Endothelial cell of umbilical vein (primary cell): ENCODE results near the gene TTC39A. TPM values are rescaled to one million over a fixed set of nuclear protein-coding genes. Genes with fewer than 3 reads are reported as not detected.

Experiments
- BruUV-seq: library from RNA; stranded (reverse); fragments of 400-500 nt; replicated peaks from 2 replicates; lab custom pipeline; 2021; lab: Mats Ljungman, UMichigan
- CTCF ChIA-PET: fragments of 300-600, 350-600 bp; sonication (Branson Sonifier 250); formaldehyde crosslinking; loops from one replicate; lab custom pipeline; 2021; ENCODE audit warnings: antibody characterized with exemption, inconsistent platforms; lab: Charles Lee
- POLR2A ChIA-PET: fragments of 300-600, 350-600 bp; sonication (Branson Sonifier 250); formaldehyde crosslinking; loops from one replicate; lab custom pipeline; 2021; ENCODE audit warnings: antibody characterized with exemption, inconsistent platforms; lab: Charles Lee
- DNase-seq: peaks from one replicate; pipeline ENCODE4 v3.0.0-alpha.2; 2011; ENCODE audit warnings: low read depth, low spot score
- FAIRE-seq: peaks from 2 replicates; lab custom pipeline; 2011; peaks lifted over from hg19 to GRCh38; lab: Jason Lieb, UNC
- H2AFZ ChIP-seq: 2 replicates; pipeline ENCODE4 v1.6.0; 2012; ENCODE audit warnings: low read depth, low read length, control low read depth, inconsistent platforms
- H3K27ac ChIP-seq: 2 replicates; pipeline ENCODE4 v1.5.1; 2011; ENCODE audit warnings: low read depth, mild to moderate bottlenecking, control low read depth, low read length, moderate library complexity; ENCODE audit not compliant: insufficient read depth
- H3K27me3 ChIP-seq, 2 experiments: 2 replicates each; pipeline versions ENCODE4 v1.6.0 to v1.6.1; 2011; ENCODE audit warnings: low read length in 2 of 2, mixed read lengths in 1 of 2; ENCODE audit not compliant: control insufficient read depth in 2 of 2, insufficient read depth in 2 of 2
- H3K36me3 ChIP-seq, 2 experiments: 2 replicates in 1 of 2; 3 replicates in 1 of 2; pipeline ENCODE4 v1.5.1; 2011; ENCODE audit warnings: low read length in 2 of 2, mild to moderate bottlenecking in 1 of 2, moderate library complexity in 1 of 2; ENCODE audit not compliant: control insufficient read depth in 2 of 2, insufficient read depth in 2 of 2; ENCODE audit errors: extremely low read depth in 1 of 2
- H3K4me1 ChIP-seq: 3 replicates; pipeline ENCODE4 v1.5.1; 2011; ENCODE audit warnings: mild to moderate bottlenecking, low read length; ENCODE audit not compliant: control insufficient read depth, insufficient read depth; ENCODE audit errors: extremely low read depth
- H3K4me2 ChIP-seq: 2 replicates; pipeline ENCODE4 v1.6.1; 2011; ENCODE audit warnings: low read length, control low read depth, mixed read lengths; ENCODE audit not compliant: insufficient read depth
- H3K4me3 ChIP-seq, 3 experiments: fragments of 200-600 bp in 1 of 3; sonication (generic), shearing (Covaris generic) in 1 of 3; replicated peaks in 1 of 3; 2 replicates each; pipeline ENCODE4 v1.5.1; 2011 to 2016; ENCODE audit warnings: control low read depth in 3 of 3, low read length in 3 of 3, mild to moderate bottlenecking in 2 of 3, inconsistent platforms in 1 of 3, low read depth in 1 of 3, moderate library complexity in 1 of 3; ENCODE audit not compliant: insufficient read depth in 1 of 3
- H3K79me2 ChIP-seq: 2 replicates; pipeline ENCODE4 v1.6.0; 2012; ENCODE audit warnings: low read length, inconsistent platforms; ENCODE audit not compliant: control insufficient read depth, insufficient read depth
- H3K9ac ChIP-seq: replicated peaks from 2 replicates; pipeline ENCODE3; 2011; ENCODE audit warnings: low read length, control low read depth; ENCODE audit not compliant: insufficient read depth; ENCODE audit errors: extremely low read depth
- H3K9me1 ChIP-seq: replicated peaks from 3 replicates; pipeline ENCODE4 v1.6.0; 2011; ENCODE audit warnings: mild to moderate bottlenecking, low read length; ENCODE audit not compliant: control insufficient read depth, insufficient read depth; ENCODE audit errors: extremely low read depth
- H3K9me3 ChIP-seq: replicated peaks from 2 replicates; pipeline ENCODE4 v1.5.1; 2012; ENCODE audit warnings: low read length, inconsistent platforms; ENCODE audit not compliant: control insufficient read depth, insufficient read depth
- H4K20me1 ChIP-seq: replicated peaks from 2 replicates; pipeline ENCODE3; 2011; ENCODE audit warnings: mild to moderate bottlenecking, low read length; ENCODE audit not compliant: control insufficient read depth, insufficient read depth; ENCODE audit errors: extremely low read depth
- EZH2 ChIP-seq: IDR thresholded peaks from 2 replicates; pipeline ENCODE4 v1.6.1; 2012; ENCODE audit warnings: borderline replicate concordance, low read depth, mild to moderate bottlenecking, moderate library complexity, low read length, inconsistent platforms; ENCODE audit not compliant: severe bottlenecking
- FOS ChIP-seq: IDR thresholded peaks from 2 replicates; pipeline ENCODE4 v1.6.1; 2011; ENCODE audit warnings: mild to moderate bottlenecking, low read length, moderate library complexity, borderline replicate concordance; ENCODE audit not compliant: insufficient read depth
- GATA2 ChIP-seq: IDR thresholded peaks from 2 replicates; pipeline ENCODE4 v1.7.0; 2011; ENCODE audit warnings: low read depth, mild to moderate bottlenecking, moderate library complexity, mixed read lengths, low read length; ENCODE audit not compliant: insufficient read length, insufficient read depth
- JUN ChIP-seq: IDR thresholded peaks from 2 replicates; pipeline ENCODE4 v1.6.1; 2011; ENCODE audit warnings: borderline replicate concordance, low read depth; ENCODE audit not compliant: insufficient read length, insufficient read depth
- MYC ChIP-seq: IDR thresholded peaks from one replicate; pipeline ENCODE4 v1.6.1; 2011; ENCODE audit warnings: mild to moderate bottlenecking, low read depth, low read length
- POLR2A ChIP-seq: IDR thresholded peaks from 2 replicates; pipeline ENCODE4 v1.6.1; 2012; ENCODE audit warnings: low read depth, mild to moderate bottlenecking, control low read depth, low read length
- POLR2AphosphoS5 ChIP-seq: IDR thresholded peaks from 2 replicates; pipeline ENCODE4 v1.6.1; 2012; ENCODE audit warnings: low read depth, mild to moderate bottlenecking, control low read depth, low read length, moderate library complexity; ENCODE audit not compliant: insufficient read depth
- dilution Hi-C: fragments of 300-500 bp; cut with MboI; formaldehyde crosslinking; loops from one replicate; pipeline ENCODE4 v1.15.0; 2019; ENCODE audit warnings: low sequenced_read_pairs; ENCODE audit not compliant: extremely low pct_ligation_motif_present
- intact Hi-C: fragments of 100-400 bp; cut with micrococcal nuclease; formaldehyde crosslinking; loops from one replicate; pipeline ENCODE4 v1.10.0; 2022
- polyA plus RNA-seq, 4 experiments: library from polyadenylated mRNA; depleted of rRNA in 3 of 4; stranded (reverse) in 3 of 4; unstranded in 1 of 4; fragments of >200 nt; gene quantifications; 2 replicates each; pipeline versions ENCODE4 v1.2.1 to v1.2.3, GENCODE V29; 2011 to 2012; ENCODE audit warnings: missing spikeins in 1 of 4
- total RNA-seq: library from RNA; stranded (reverse); gene quantifications from 2 replicates; pipeline ENCODE4 v1.2.3, GENCODE V29; 2021
- TF ChIP-seq, protein P1 (sequence below): IDR thresholded peaks from 2 replicates; pipeline ENCODE4 v1.6.1; 2011; ENCODE audit not compliant: insufficient read depth, insufficient read length
- TF ChIP-seq, protein P2 (sequence below), 2 donors: IDR thresholded peaks; 1 replicate in 1 of 2; 2 replicates in 1 of 2; pipeline ENCODE4 v1.5.1; 2011; ENCODE audit warnings: low read length in 2 of 2, mild to moderate bottlenecking in 2 of 2, moderate library complexity in 2 of 2, control low read depth in 1 of 2, inconsistent platforms in 1 of 2, low read depth in 1 of 2; ENCODE audit not compliant: insufficient read depth in 1 of 2; ENCODE audit errors: extremely low read depth in 1 of 2

The TTC39A gene
- total and polyA plus RNA-seq, 2 donors (not counting 3 experiments of a cell fraction or from before 2014, with no cell fraction given) = 1.1 to 1.7 TPM

DNA sequence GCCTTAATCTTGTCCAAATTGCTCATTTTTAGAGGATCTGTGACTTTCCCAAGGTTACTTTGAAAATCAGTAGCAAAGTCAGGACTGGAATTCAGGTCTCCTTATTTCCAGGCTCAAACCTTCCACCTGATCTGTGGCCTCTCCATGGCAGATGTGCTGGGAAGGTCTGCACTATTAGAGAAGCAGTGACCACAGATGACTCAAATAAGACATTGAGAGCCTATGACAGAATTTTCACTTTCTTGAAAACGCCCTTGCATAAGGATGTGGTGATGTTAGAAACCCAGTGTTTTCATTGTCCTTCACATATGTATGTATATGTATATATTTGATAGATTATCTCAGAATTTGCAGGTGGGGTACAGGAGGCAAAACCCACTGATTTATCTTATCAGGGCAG is 45.3 kb downstream of the TTC39A start:
- Histone ChIP-seq H3K4me2 (no peak overlapping the region), H3K4me3 (no peak overlapping the region), H3K9me1 (no peaks in the 10 kb centered on the region), H3K27me3 (no peaks in the 10 kb centered on the region), H3K27ac (no peak overlapping the region), H2AFZ (no peak overlapping the region), H3K79me2 (no peaks in the 10 kb centered on the region), H3K4me1 (peaks cover 10% of the 10 kb centered on the region), H3K36me3 (no peaks in the 10 kb centered on the region), H3K9ac (no peak overlapping the region), H4K20me1 (no peaks in the 10 kb centered on the region), H3K9me3 (no peaks in the 10 kb centered on the region)
- CTCF ChIA-PET = no interaction called here
- BruUV-seq = no TSS peak
- no peak for FAIRE-seq
- POLR2A ChIA-PET = no interaction called here
- dilution Hi-C loops (no loop called here), intact Hi-C loops (no loop called here)
- TF ChIP-seq POLR2A (no peak), JUN (no peak), GATA2 (no peak), POLR2AphosphoS5 (no peak), MYC (no peak), EZH2 (no peak), FOS (no peak)
- TF ChIP-seq, protein P1, sequence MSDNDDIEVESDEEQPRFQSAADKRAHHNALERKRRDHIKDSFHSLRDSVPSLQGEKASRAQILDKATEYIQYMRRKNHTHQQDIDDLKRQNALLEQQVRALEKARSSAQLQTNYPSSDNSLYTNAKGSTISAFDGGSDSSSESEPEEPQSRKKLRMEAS = no peak
- TF ChIP-seq, protein P2, sequence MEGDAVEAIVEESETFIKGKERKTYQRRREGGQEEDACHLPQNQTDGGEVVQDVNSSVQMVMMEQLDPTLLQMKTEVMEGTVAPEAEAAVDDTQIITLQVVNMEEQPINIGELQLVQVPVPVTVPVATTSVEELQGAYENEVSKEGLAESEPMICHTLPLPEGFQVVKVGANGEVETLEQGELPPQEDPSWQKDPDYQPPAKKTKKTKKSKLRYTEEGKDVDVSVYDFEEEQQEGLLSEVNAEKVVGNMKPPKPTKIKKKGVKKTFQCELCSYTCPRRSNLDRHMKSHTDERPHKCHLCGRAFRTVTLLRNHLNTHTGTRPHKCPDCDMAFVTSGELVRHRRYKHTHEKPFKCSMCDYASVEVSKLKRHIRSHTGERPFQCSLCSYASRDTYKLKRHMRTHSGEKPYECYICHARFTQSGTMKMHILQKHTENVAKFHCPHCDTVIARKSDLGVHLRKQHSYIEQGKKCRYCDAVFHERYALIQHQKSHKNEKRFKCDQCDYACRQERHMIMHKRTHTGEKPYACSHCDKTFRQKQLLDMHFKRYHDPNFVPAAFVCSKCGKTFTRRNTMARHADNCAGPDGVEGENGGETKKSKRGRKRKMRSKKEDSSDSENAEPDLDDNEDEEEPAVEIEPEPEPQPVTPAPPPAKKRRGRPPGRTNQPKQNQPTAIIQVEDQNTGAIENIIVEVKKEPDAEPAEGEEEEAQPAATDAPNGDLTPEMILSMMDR (IDR thresholded peaks at IDR 0.05; ENCODE audit: extremely low read depth in 1 of 2, insufficient read depth in 1 of 2, low read depth in 1 of 2, low read length in 2 of 2) = no peak
- no peak for DNase-seq
